RWPE2 (cell line): ENCODE measurements around the gene EEFSEC.
A peak's percentile ranks its signal among the peaks of the same experiment; 100 is the strongest.

ENCODE experiments used
- ATAC-seq: fragments of 200-7000 bp; cut with Tn5 transposase; 3 replicates; pipeline ENCODE4 v1.9.1; 2021; ENCODE audit warnings: low read depth
- DNase-seq: peaks from one replicate; pipeline ENCODE4 v3.0.0-alpha.2; 2020; ENCODE audit warnings: low spot score
- H3K27ac ChIP-seq: fragments of 450-650 bp; 2 replicates; pipeline ENCODE4 v1.5.1; 2017; ENCODE audit warnings: mild to moderate bottlenecking; ENCODE audit not compliant: poor library complexity, severe bottlenecking
- H3K27me3 ChIP-seq: fragments of 250-450 bp; sonication (Bioruptor Pico); 2 replicates; pipeline ENCODE4 v1.5.1; 2021; ENCODE audit warnings: mild to moderate bottlenecking, moderate library complexity; ENCODE audit not compliant: insufficient read depth, poor library complexity, severe bottlenecking
- H3K36me3 ChIP-seq: fragments of 250-450 bp; sonication (Bioruptor Pico); 2 replicates; pipeline ENCODE4 v1.5.1; 2020; ENCODE audit warnings: low read depth, mild to moderate bottlenecking, moderate library complexity
- H3K4me1 ChIP-seq: fragments of 250-450 bp; sonication (Bioruptor Pico); 2 replicates; pipeline ENCODE4 v1.5.1; 2021; ENCODE audit warnings: mild to moderate bottlenecking, moderate library complexity; ENCODE audit not compliant: insufficient read depth, poor library complexity, severe bottlenecking
- H3K4me3 ChIP-seq: fragments of 250-450 bp; sonication (Bioruptor Pico); 2 replicates; pipeline ENCODE4 v1.5.1; 2021; ENCODE audit warnings: mild to moderate bottlenecking, moderate library complexity; ENCODE audit not compliant: severe bottlenecking
- H3K9me3 ChIP-seq: fragments of 250-450 bp; sonication (Bioruptor Pico); 2 replicates; pipeline ENCODE4 v1.5.1; 2021; ENCODE audit warnings: mild to moderate bottlenecking, moderate library complexity; ENCODE audit not compliant: severe bottlenecking
- CTCF ChIP-seq: fragments of 450-650 bp; IDR thresholded peaks from one replicate; pipeline ENCODE4 v1.5.1; 2017; ENCODE audit warnings: mild to moderate bottlenecking, moderate library complexity; ENCODE audit not compliant: poor library complexity, severe bottlenecking

EEFSEC gene

DNA sequence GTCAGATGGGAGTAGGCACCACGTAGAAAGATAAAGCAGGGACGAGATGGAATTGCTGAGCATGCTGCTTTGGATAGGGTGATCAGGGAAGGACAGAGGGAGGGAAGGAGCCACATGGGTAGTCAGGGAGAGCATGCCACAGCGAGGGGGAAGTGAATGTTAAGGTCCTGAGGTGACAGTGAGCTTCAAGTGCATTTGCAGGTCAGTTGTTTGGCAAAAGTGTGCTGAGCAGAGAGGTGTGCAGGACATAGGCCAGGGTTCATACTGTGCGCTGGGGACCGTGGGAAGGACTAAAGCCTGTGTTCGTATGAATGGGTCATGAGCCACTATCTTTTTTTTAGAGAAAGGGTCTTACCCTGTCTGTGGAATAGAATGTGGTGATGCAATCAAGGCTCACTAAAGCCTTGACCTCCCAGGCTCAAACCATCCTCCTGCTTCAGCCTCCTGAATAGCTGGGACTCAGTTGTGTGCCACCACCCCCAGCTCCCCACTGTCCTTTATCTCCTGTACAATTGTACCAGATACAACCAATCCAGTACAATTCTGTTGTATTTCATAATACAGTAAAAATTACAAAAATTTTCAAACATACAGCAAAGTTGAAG is 205.9 kb downstream of the EEFSEC start:
- Histone ChIP-seq H3K27me3 (no peaks in the 10 kb centered on the region), H3K27ac (no peak overlapping the region), H3K4me3 (no peak overlapping the region), H3K36me3 (no peaks in the 10 kb centered on the region), H3K4me1 (no peaks in the 10 kb centered on the region), H3K9me3 (no peaks in the 10 kb centered on the region)
- no peak for TF ChIP-seq CTCF
- ATAC-seq (no peak), DNase-seq (no peak)

GRCh38 chr3:128359846-128360642 is 206.8 kb downstream of the EEFSEC start:
- H3K4me1 ChIP-seq = no peaks in the 10 kb centered on the region
- no peaks in the 10 kb centered on the region for H3K36me3 ChIP-seq
- DNase-seq (no peak), ATAC-seq (no peak)
- no peak overlapping the region for H3K27ac ChIP-seq
- TF ChIP-seq CTCF = no peak
- H3K9me3 ChIP-seq = no peaks in the 10 kb centered on the region
- no peak overlapping the region for H3K4me3 ChIP-seq
- no peaks in the 10 kb centered on the region for H3K27me3 ChIP-seq

- Histone ChIP-seq H3K4me3 (no peak overlapping the region), H3K36me3 (no peaks in the 10 kb centered on the region), H3K4me1 (no peaks in the 10 kb centered on the region), H3K9me3 (no peaks in the 10 kb centered on the region), H3K27ac (no peak overlapping the region), H3K27me3 (no peaks in the 10 kb centered on the region)
- DNase-seq (no peak), ATAC-seq (0 out of 3 replicates have a peak, but pooled peaks have one; percentile 11)
- TF ChIP-seq CTCF = no peak
Measured at GRCh38 chr3:128360705-128361271, 207.5 kb downstream of the EEFSEC start.

GRCh38 chr3:128362026-128362965 is 209.0 kb downstream of the EEFSEC start:
- no peak for ATAC-seq

More at GRCh38 chr3:128362026-128362965, 209.0 kb downstream of the EEFSEC start:
- Histone ChIP-seq H3K4me1 (no peaks in the 10 kb centered on the region), H3K27me3 (no peaks in the 10 kb centered on the region), H3K4me3 (no peak overlapping the region), H3K27ac (no peak overlapping the region), H3K36me3 (no peaks in the 10 kb centered on the region), H3K9me3 (no peaks in the 10 kb centered on the region)
- DNase-seq = no peak
- no peak for TF ChIP-seq CTCF
